DMS79 (cell line): ENCODE data around the gene GRAMD1C.
"Not testable (repeated sequence)": the region's sequence is repeated elsewhere in the genome, so short reads cannot be mapped to it uniquely, and the experiment has no call there.

Source experiments
- DNase-seq: peaks from one replicate; lab custom pipeline; 2025; lab: John Stamatoyannopoulos, UW

The GRAMD1C gene

DNA sequence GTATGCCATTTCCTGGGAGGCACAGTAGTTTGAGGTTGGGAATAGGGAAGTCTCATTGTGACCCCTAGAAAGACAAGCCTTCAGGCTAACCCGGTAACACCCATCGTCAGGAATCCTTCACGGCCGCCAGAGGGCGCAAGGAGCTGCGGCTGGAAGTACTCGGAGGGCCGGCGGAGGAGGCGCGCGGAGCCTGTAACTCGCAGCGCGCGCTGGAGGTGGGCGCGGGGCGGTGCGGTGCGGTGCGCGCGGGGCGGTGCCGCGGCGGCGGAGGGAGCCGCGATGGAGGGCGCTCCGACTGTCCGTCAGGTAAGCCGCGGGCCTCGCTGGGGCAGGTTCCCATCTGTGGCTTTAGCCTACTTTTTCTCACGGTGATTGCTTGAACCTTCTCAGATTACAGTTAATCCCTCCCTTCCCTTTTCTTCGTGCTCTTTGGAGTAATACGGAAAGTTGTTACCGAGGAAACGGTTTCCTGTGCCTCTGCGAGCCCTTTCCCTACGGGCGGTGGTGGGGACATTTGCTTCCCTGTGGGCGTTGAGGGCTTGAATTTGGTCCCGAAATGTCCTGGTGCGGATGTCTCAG lies at the start of gene GRAMD1C:
Gene GRAMD1C (plus strand): TSS at position 158 of the 579 bp plus-strand sequence. CDS start 122 bp downstream, at position 280.
- peak; percentile 56 for DNase-seq

DNA sequence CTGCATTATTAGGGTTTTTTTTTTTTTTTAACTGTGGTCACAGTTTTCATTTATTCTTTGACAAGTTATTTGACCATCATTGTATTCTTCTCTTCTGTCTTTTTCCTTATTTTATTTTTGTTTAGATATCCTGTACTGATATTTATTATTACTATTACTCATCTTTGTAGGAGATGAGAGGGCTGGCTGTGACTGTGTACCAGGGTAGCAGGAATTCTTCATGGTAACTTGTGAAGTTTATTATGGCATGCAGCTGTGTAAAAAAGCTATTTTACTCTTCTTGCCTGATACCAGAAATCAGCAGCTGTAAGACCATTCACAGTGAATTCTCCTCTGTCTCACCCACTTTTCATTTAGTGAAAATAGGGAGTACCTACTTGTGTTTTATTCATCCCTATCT lies 47.2 kb upstream of the GRAMD1C start:
- no peak for DNase-seq

DNA sequence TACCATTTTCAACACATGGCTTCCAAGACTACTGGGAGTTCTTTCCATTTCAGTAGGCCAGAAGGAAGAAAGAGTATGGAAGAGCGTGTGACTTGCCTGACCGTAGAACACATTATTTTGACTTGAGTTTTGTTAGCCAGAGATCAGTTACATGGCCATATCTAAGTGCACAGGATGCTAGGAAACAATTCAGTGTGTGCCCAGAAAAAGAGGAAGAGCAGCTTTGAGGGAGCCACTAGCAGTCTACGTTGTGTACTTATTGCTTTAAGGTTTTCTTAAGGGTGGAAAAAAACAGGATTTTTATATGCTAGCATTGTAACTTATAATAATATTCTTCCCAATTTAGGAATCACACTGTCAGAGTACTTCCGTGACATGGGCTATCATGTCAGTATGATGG lies 44.1 kb upstream of the GRAMD1C start:
- no peak for DNase-seq

DNA sequence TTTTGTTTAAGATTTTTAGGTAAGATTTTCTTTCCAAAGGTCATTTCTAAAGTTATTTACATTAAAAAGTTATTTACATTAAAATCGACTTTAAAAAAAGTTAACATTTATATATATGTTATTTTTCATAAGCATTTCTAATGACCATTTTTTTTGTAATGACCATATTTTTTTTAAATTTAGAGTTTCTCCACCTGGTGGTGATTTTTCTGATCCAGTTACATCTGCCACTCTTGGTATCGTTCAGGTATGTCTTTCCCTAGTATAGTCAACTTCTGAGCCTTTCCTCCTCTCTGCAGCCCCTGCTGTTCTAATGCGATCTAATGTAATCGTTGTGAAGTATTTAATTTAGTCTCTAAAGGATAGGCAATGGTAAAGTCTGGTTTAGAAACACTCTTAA lies 42.9 kb upstream of the GRAMD1C start:
- no peak for DNase-seq

DNA sequence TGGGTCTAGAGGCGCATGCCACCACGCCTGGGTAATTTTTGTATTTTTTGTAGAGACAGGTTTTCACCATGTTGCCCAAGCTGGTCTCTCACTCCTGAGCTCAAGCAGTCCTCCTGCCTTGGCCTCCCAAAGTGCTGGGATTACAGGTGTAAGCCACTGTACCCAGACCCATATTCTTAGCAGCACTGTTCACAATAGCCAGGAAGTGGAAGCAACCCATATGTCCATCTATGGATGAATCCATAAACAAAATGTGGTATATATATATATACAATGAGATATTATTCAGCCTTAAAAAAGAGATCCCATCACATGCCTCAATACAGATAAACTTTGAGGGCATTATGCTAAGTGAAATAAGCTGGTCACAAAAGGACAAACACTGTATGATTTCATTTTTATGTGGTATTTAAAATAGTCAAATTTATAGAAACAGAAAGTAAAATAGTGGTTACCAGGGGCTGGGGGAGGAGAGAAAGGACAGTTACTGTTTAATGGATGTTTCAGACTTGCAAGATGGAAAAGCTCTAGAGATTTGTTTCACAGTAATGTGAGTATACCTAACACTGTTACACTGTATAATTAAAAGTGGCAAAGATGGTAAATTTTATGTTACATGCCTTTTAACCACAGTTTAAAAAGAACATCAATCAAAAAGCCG lies 35.7 kb upstream of the GRAMD1C start:
- no peak for DNase-seq

DNA sequence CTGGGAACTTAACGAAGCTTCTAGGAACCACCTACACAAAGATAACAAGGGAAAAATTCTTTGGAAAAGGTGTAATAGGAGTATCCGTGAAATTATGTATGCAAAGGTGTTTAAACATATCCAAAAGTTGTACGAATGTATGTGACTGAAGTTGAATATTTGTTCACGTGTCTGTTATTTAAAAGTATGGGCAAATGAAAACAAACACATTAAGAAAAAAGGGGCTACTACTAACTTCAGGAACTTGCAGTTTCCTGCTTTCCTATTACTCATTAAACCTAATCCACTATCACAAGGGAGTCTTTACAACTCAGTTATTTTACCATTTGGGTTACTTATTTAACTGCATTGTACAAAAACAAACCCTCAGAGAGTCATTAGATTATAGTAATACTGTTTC lies 33.9 kb upstream of the GRAMD1C start:
- DNase-seq = no peak

DNA sequence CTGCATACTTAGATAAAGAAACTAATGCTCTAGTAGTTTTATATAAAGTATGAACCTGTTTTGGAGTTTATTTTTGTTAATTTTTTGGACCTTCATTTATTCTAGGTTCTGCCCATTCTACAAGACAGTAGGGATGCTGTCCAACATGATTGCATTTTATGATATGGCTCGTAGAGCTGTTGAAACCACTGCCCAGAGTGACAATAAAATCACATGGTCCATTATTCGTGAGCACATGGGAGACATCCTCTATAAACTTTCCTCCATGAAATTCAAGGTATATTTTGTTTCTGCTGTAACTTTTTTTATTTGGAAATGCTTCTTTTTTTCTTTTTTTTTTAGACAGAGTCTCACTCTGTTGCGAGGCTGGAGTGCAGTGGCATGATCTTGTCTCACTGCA lies 33.3 kb upstream of the GRAMD1C start:
- no peak for DNase-seq

DNA sequence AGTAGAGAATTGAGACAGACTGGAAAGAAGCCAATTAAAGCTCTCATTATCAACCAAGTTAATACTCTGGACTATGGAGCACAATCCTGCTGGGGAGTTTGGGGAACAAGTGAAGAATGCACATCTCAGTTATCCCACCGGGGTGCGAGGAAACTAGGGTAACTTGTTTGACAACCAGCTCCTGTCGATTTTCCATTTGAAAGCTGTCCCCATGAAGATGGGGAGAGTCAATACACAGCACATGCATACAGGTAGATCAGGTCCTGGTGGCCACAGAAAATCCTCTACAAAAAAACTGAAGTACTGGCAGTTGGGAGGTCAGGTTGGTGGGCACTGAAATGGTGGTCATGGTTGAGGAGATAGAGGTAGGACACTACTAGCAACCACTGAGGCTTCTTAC lies 25.7 kb upstream of the GRAMD1C start:
- DNase-seq = no peak

DNA sequence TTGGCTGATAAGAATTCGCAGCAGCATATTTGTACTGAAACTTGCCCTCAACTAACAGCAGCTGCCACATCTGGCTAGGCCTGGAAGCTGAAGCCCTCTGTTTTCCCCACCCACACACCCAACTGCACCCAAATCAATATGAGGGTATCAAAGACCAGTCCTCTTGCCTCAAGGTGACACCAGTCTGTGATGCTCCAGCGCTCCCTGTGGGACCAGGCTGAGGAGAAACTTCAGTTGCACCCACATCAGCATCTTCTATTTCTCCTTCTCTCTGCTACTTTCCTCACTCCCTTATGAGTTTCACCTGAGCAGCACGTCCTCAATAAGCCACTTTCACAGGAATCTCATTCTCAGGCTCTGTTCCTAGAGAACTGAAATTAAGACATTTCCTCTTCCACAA lies 18.7 kb upstream of the GRAMD1C start:
- DNase-seq = no peak

DNA sequence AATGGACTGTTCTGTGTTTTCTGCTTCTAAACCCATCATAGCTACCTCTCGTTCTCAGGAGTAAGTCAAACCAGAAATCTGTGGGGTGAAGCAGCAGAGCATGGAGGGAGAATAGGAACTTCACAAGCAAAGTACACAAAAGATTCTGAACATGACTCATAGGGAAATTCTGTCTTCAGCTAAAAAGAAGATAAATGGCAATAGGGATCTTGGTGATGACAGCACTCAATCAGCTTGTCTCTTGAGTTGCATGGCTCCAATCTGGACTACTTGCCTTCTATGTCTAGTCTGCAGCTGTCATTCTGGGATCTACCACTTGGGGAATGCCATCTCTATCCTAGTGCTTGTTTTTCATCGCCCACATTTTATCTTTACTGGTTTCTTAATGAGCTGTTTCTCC lies 13.5 kb upstream of the GRAMD1C start:
- DNase-seq = no peak

DNA sequence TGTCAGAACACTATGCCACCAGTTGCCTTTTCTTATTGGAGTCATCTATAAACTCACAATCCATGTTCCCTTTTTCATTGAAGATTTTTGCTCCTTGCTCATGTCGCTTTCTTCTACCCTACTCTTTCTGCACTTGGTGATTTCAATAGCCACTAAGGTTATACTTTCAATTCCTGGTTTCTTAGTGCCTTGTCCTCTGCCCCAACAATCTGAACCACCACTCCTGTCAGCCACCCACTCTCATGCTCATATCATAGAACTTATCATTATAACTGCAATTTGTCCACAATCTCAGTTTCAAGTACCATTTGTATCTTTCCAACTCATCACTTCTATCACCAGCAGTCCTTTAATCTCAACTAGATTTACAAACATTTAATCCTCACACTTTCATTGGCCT lies 10.0 kb upstream of the GRAMD1C start:
- DNase-seq = no peak

DNA sequence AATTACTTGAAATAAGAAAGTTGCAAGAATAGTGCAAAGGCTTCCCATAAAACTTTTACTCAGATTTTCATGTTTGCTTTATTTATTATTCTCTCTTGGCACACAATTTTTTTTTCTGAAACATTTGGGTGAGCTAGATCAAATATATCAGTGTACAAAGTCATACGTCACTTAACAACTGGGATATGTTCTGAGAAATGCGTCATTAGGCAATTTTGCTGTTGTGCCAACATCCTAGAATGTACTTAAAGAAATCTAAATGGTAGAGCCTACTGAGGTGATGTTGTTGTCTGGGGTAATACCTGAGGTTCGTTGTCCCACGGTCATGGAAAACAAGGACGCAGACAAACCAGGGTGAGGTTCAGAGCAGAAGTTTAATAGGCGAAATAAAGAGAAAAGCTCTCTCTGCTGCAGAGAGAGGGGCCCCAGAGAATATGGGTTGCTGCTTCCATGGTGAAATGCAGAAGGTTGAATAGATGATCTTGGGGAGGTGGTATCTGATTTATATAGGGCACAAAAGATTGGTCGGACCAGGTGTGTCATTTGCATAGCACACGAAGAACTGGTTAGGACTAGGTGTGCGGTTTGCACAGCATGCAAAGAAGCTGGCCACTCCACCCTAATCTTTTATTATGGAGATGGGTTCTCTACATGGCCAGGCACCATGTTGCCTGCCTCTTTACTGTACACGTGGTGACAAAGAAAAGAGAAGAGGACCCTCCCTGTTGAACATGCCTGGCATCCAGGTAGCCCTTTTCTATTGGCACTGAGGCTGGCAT lies 8.8 kb upstream of the GRAMD1C start:
- no peak for DNase-seq

DNA sequence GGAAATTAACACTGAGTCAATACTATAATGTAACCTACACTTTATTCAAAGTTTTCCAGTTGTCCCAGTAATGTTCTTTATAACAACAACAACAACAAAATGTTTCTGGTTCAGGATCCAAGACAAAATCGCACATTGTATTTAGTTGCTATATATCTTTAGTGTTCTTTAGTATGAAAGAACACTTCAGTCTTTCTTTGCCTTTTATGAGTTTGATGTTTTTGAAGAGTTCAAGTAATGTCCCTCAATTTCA lies 7.6 kb upstream of the GRAMD1C start:
- DNase-seq = no peak

DNA sequence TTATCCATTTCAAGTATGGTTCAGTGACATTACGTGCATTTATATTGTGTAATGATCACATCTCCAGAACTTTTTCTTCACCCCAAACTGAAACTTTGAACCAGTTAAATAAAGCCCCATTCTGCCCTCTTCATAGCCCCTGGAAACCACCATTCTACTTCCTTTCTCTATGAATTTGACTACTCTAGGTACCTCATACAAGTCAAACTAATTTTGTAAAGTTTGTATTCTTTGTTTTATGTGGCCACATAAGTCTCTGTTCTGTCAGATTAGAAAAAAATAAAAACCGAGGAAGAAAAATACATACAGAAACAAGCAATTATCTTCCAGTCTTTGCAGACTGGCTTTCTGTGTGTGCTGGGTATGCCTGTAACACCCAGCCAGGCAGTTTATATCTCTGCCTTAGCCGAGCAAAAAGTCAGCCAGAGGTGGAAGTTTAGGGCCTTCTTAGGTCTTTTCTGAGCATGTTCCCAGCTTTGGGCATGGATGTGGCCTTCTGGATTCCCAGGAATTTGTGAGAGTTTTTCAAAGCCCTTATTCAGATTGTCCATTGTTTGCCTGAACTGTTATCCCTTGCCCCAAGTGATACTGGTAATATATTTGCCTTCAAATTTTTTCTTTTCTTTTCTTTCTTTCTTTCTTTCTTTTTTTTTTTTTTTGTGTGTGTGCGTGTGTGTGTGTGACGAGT lies 6.0 kb upstream of the GRAMD1C start:
- no peak for DNase-seq

DNA sequence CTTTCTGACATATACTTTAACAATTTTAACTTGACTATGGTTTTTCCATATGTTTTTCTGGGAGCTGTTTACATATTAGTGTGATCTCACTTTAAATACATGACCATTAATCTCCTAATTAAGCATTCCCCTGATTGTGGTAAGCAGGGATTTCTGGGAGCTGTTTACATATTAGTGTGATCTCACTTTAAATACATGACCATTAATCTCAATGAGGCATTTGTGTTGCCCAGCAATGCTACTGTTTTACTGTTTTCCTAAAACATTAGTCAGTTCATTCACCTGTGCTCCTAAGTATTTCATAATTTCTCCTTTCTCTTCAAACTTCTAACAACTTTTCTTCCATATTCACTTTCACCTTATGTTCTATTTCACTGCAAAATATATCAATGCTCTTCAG lies 3.6 kb upstream of the GRAMD1C start:
- no peak for DNase-seq

DNA sequence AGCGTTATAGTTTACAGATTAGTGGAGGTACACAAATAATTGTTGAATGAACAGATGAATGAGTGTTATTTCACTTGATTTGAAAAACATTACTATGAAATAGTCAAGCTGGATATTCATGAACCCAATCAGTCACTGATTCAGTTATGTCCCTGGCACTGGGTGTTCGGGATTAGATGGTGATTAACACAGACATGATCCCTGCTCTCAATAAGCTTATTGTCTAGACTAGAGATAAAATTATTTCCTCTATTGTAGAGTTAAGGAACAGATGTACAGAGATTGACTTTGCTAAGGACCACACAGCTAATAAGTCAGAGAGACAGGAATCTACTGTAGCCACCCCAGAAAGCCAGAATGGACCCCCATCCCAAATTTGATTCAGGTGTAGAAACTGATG lies 963 bp downstream of the GRAMD1C start:
- no peak for DNase-seq

DNA sequence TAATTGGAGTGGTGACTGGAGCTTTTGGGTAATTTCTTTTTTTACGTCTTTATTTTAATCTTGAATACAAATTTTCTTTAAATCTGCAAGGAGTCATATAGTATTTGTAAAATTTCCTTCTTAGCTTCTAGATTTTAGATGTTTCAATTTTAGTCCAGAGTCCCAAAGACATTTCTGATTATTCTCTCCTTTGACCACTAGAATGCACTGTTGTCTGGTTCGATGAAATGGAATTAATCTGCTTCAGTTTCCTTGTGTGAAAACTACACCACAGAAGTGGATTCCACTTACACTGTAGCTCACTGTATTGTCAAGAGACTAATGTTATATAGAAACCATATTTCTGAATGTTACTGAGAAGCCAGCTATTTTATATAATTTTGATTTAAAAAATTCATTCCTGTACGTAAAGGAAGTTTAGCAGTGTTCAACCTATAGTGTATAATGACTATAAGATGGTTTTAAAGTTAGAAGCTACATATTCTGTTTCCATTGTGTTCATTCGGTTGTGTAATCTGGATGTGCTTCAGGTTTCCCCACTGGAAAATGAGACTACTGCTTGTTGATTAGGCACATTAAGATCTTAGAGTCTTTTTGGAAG lies 6.1 kb downstream of the GRAMD1C start:
- DNase-seq = peak; percentile 20

DNA sequence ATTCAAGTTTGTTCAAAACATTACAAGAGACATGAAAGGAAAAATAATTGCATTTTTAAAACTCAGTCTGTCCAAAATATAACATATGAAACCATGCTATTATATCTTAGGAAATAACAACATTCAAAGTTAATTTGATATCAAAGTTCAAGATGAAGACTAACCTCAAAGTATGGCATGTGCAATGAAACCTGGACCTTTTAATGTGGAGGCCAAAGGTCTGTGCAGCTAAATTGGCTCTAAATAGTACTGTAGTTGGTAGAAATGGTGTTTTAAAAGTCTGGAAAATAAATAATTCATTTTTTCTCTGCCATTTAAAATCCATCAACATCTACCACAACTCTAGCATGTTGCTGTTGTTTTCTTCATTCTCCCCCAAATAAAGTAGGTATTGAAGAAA lies 8.7 kb downstream of the GRAMD1C start:
- DNase-seq = no peak

DNA sequence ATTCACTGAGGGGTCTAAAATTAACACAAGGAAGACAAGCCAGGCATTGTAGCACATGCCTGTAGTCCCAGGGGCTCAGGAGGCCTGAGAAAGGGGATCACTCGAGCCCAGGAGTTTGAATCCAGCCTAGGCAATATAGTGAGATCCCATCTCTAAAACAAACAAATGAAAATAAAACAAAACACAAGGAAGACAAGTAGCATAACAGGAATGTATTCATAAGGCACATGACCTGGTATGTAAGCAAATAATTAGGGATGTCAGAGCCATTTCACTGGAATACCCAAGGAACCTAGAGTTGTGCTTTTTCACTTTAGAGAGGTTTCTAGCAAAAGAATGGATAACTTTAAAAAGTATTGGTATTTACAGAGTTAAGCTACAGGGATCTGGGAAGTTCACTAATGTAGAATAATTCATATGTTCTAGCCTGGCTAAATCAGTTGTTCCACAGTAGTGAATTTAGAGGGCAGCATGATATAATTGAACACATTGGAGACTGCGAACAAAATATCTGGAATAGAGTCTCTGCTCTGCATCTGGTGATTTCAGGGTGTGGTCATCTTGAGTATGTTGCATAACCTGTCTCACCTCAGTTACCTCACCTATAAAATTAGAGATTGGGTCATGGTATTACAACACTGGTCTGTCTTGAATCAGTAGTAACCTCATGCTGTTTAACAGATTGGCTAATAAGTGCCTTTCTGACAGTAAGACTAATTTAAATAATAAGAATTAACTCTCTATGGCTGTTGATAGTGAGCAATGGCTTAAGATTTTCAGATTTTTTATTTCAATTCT lies 9.3 kb downstream of the GRAMD1C start:
- DNase-seq = no peak

DNA sequence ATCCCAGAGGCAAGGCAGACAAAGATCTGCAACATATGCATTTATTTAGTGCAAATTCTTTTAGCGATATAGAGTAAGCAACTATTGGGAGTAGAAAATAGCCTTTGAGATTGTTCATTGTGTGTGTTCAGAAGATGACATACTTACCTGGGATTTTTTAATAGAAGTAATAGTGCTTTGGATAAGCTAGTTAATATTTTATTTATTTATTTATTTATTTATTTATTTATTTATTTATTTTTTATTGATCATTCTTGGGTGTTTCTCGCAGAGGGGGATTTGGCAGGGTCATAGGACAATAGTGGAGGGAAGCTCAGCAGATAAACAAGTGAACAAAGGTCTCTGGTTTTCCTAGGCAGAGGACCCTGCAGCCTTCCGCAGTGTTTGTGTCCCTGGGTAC lies 10.5 kb downstream of the GRAMD1C start:
- not testable (repeated sequence) for DNase-seq

DNA sequence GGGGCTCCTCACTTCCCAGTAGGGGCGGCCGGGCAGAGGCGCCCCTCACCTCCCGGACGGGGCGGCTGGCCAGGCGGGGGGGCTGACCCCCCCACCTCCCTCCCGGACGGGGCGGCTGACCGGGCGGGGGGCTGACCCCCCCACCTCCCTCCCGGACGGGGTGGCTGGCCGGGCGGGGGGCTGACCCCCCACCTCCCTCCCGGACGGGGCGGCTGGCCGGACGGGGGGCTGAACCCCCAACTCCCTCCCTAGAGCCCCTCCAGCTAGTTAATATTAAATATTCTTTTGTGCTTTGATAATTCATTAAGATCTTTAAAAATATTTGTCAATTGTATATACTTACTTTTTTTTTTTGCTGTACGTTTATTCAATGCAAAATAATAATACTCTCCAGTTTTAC lies 11.3 kb downstream of the GRAMD1C start:
- not testable (repeated sequence) for DNase-seq

DNA sequence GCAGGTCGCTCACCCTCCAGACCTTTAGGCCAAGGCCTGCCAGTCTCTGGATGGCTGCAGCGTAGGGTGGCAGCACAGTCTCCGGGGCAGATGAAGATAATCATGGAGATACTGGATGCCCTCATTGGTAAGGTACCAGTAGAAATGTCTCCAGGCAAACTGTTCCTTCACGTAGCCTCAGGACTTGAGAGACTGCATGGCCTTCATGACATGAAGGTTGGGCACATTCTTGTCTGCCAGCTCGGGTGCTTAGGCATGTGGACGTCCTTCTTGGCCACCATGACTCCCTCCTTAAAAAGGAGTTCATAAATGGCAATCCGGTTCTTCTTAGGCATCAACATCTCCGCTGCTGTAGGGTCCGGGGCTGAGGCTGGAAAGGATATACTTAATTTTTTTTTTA lies 11.8 kb downstream of the GRAMD1C start:
- not testable (repeated sequence) for DNase-seq
